GM18519 (cell line): ENCODE results near the gene KDM6B.

Experiments
- ATAC-seq: cut with Tn5 transposase; IDR thresholded peaks from one replicate; pipeline ENCODE4 v1.9.1; 2021; ENCODE audit warnings: mild to moderate bottlenecking, moderate library complexity; ENCODE audit not compliant: unreplicated experiment, low FRiP score

KDM6B gene

GRCh38 chr17:7839190-7839875 lies 5.3 kb downstream of the KDM6B start:
- no peak for ATAC-seq

DNA sequence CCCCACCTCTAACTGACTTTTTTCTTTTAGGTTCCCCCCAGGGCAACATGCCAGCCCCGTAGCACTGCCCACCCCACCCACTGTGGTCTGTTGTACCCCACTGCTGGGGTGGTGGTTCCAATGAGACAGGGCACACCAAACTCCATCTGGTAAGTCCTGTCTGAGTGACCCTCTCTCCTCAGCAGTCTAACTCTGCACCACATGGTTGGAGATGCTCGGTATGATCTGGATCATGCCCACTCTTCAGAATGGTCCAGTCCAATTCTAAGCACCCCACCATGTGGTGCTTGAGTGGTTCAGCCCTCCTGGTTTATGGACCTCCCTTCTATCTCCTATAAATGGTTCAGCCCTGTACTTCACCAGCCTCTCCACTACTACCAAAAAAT lies 5.9 kb downstream of the KDM6B start:
- ATAC-seq = no peak

DNA sequence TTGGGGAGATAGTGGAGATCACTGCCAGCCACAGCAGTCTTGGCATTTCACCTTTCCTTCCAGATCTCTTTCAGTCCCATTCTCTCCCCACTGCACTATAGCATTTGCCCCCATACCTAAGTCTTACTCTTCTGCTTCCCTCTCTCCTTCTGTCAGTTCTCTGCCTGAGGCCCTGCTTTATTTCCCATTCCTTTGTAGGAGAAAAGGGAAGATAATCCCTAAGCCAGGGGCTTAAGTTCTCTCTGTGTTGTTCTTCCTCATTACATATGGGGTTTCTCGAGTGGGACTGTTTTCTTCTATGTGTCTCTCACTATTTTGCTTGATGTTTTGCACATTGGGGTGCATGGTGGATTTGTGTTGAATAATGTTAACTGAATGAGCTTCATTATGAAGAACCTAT lies 6.4 kb downstream of the KDM6B start:
- ATAC-seq = no peak

DNA sequence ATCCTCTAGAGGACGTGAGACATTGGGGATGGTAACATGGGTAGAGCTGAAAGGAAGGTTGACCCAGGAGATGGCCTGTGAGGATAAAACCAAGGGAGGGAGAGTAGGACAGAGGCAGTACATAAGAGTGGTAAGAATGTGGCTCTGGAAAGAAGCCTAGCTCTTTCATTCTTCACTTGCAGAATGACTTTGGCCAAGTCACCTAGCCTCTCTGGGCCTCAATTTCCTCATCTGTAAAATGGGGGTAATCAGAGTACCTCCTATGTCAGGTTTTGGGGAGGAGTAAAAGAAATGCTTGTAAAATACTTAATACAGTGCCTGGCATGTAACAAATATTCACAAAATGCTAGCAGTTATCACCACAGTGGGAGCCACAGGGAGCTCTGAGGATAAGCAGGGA lies 6.9 kb downstream of the KDM6B start:
- ATAC-seq = no peak

- no peak for ATAC-seq
These were observed 7.4 kb downstream of the KDM6B start for GRCh38 chr17:7841396-7841914.

DNA sequence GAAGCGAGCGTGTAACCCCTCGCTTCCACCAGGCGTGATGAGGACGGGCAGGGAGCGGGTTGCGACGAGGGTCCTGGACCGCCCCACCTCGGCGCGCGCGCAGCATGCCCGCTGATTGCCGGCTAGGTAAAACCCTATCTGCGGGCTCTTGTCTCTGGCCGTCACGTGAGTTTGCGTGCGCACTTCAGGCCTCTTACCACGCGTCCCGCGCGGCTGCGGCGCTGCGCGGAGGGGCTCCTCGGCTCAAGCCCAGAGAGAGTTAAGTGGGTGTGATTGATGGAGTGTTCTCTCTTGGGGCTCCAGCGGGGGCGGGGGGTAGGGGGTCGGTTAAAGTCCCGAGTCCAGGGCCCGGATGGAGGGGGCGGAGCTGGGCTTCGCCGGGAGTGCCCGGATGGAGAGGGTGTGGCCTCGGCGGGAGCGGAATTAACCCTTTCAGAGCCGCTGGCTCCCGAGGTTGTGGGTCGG lies 7.9 kb downstream of the KDM6B start:
- no peak for ATAC-seq

DNA sequence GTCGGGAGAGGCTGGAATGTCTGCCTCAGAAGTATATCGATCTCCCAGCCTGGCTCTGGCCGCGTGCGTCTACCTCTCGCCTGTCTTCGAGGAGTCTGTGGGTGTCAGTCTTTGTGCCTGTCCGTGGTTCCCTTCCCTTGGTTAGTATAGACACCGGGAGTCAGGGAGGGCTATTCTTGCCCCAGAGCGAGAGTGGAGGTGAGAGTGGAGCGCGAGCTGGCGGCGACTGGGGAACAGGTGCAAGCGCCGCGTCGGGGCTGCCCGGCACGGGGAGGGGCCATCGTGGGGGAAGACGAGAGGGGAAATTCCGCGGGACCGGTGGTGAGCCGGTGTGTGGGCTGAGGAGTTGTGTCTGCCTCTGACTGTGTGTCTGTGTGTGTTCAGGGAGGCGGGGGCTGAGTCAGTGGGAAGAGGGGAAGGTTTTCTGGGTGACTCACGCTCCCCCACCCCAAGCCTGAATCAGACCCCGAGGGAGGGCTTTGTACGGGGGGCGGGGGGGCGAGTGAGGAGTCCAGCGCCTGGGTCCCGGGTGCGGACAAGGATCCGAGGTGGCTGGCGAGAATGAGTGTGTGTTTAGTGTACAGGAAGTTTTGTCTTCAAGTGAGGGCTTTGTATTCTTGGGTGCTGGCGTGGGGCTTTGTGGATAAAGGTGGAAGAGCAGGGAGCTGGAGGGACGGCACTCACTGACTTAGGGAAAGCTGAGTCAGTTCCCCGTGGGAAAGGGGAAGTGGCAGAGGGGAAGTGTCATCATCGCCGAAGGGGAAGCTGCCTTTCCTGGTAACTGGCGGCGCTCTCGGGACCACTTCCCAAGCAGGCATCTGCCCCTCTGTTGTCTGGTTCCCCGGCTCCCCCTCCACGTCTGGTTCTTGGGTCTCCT lies 8.6 kb downstream of the KDM6B start:
- no peak for ATAC-seq

DNA sequence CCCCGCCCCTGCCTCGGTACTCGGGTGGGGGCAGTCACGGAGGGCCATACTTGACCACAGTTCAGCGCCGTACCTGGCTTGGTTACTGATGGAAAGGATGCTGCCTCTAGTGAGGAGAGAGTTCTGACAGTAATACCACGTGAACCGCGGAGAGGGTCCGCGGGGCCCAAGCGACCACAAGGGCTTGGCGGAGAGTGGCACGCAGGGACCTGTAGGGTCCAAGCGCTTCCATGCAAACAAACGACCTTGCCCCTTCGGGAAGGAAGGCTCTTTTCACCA lies 9.2 kb downstream of the KDM6B start:
- ATAC-seq = no peak

GRCh38 chr17:7843536-7844291 lies 9.7 kb downstream of the KDM6B start:
- no peak for ATAC-seq

DNA sequence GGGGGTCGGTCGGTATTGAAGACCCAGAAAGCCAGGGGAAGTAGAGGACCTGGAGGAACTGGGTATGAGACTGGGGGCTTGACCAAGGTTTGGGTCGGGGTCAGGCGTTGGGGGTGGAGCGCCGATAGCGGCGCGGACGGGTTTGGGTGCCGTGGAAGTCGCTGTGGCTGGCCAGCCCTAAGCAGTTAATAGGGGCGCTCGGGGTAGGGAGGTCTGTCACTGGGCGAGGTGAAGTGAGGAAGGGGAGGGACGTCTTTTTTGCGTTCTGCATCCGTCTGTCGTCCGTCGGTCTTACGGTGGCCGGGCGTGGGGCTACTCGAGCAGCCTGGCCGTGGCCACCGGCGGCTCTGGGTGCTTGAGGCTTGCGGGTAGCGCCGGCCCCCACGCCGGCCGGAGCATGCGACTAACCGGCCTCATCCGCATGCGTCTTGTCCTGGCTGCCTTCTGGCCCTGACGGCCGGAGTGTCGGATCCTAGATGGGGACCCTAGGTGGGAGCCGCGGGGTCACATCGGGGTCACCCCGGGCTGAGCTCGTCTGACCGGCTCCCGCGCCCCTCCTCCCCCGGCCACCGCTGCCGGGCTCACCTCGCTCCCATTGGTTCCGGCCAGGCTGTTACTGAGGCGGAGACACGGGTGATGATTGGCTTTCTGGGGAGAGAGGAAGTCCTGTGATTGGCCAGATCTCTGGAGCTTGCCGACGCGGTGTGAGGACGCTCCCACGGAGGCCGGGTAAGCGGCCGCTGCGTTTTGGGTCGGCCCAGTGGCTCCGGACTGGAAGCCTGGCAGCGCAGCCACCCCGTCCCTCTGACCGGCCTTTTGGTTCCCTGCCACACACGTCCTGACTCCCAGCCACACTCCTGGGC lies 10.5 kb downstream of the KDM6B start:
- peak; percentile 43 for ATAC-seq

- ATAC-seq = no peak
These were observed 11.5 kb downstream of the KDM6B start for GRCh38 chr17:7845359-7846062.

DNA sequence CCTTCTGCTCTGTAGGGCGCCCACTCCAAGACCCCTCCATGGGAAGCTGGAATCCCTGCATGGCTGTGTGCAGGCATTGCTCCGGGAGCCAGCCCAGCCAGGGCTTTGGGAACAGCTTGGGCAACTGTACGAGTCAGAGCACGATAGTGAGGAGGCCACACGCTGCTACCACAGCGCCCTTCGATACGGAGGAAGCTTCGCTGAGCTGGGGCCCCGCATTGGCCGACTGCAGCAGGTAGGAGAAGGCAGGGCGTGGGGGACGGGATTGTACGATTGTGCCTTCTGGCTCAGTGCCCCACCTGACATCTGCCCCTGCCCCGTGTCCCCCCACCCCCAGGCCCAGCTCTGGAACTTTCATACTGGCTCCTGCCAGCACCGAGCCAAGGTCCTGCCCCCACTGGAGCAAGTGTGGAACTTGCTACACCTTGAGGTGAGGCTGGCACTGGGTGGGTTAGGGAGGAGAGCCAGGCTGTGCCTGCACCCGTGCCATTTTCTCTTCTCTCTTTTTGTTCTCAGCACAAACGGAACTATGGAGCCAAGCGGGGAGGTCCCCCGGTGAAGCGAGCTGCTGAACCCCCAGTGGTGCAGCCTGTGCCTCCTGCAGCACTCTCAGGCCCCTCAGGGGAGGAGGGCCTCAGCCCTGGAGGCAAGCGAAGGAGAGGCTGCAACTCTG lies 12.2 kb downstream of the KDM6B start:
- ATAC-seq = no peak

- ATAC-seq = no peak
These were observed 13.0 kb downstream of the KDM6B start for GRCh38 chr17:7846765-7847661.

DNA sequence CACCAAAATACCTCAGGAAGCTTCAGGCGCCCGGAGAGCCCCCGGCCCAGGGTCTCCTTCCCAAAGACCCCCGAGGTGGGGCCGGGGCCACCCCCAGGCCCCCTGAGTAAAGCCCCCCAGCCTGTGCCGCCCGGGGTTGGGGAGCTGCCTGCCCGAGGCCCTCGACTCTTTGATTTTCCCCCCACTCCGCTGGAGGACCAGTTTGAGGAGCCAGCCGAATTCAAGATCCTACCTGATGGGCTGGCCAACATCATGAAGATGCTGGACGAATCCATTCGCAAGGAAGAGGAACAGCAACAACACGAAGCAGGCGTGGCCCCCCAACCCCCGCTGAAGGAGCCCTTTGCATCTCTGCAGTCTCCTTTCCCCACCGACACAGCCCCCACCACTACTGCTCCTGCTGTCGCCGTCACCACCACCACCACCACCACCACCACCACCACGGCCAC lies 14.1 kb downstream of the KDM6B start:
- no peak for ATAC-seq

DNA sequence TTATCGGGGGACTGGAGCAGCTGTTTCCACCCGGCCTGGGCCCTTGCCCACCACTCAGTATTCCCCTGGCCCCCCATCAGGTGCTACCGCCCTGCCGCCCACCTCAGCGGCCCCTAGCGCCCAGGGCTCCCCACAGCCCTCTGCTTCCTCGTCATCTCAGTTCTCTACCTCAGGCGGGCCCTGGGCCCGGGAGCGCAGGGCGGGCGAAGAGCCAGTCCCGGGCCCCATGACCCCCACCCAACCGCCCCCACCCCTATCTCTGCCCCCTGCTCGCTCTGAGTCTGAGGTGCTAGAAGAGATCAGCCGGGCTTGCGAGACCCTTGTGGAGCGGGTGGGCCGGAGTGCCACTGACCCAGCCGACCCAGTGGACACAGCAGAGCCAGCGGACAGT lies 14.7 kb downstream of the KDM6B start:
- ATAC-seq = no peak

- ATAC-seq = no peak
These were observed 15.2 kb downstream of the KDM6B start for GRCh38 chr17:7849130-7849750.

- no peak for ATAC-seq
These were observed 15.9 kb downstream of the KDM6B start for GRCh38 chr17:7849751-7850504.
